ENCODE results near the gene IGSF21.

Gene IGSF21

DNA sequence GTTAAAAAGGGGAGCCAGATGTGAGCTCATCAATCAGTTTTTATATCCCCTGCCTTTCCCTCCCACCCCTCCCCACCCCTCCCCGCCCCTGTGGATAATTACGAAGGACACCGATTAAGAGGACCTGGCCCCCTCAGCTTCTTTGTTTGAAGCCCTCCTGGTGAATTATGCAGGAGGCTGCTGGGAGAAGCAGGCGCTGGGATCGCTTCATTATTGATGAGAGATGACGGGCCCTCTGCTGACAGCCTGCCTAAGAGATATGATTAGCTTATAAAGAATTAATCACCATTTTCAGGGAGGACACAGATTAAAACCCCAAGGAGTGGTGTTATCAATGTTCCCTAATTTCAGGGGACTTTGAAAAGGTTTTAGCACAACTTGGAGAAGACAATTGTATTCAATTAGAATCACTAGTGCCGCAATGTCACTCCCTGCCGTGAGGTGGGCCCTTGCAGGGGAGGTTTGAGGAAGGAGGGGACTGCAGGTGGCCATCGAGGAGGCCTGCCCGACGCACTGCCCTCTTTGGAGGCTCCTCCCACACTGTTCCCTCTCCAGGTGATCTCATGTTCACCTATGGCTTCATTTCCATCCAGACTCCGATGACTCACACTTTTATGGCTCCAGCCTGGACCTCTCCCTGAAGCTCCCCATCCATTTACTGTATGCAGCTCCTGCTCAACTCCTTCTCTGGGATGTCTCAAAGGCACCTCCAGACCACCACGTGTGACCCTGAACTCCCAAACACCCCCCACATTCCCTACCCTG, 306.1 kb downstream of the IGSF21 start:
- no peak overlapping the region for H3K27ac ChIP-seq
- TF ChIP-seq ZFX (IDR thresholded peaks at IDR 0.05), result no peak
- TF ChIP-seq, protein P1, sequence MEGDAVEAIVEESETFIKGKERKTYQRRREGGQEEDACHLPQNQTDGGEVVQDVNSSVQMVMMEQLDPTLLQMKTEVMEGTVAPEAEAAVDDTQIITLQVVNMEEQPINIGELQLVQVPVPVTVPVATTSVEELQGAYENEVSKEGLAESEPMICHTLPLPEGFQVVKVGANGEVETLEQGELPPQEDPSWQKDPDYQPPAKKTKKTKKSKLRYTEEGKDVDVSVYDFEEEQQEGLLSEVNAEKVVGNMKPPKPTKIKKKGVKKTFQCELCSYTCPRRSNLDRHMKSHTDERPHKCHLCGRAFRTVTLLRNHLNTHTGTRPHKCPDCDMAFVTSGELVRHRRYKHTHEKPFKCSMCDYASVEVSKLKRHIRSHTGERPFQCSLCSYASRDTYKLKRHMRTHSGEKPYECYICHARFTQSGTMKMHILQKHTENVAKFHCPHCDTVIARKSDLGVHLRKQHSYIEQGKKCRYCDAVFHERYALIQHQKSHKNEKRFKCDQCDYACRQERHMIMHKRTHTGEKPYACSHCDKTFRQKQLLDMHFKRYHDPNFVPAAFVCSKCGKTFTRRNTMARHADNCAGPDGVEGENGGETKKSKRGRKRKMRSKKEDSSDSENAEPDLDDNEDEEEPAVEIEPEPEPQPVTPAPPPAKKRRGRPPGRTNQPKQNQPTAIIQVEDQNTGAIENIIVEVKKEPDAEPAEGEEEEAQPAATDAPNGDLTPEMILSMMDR (conservative IDR thresholded peaks at IDR 0.05), result no peak

DNA sequence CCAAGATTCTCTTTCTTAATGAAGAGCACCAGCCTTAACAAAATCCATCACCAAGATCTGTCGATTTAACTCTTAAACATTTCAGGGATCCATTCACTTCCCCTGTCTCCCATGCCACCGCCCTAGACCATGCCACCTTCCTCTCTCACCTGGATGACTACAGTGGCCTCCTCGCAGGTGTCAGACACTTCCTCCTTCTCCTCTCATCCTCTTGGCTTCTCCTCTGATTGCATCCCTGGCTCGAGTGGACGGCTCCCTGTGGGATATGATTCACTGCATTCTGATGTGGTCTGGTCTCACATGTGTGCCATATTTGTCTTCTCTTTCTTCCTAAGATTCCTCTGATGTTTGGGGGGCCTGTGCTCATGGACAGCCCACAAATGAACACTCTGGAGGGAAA, 306.7 kb downstream of the IGSF21 start:
- H3K27ac ChIP-seq, result no peak overlapping the region
- TF ChIP-seq, protein P1 (conservative IDR thresholded peaks at IDR 0.05), result no peak

DNA sequence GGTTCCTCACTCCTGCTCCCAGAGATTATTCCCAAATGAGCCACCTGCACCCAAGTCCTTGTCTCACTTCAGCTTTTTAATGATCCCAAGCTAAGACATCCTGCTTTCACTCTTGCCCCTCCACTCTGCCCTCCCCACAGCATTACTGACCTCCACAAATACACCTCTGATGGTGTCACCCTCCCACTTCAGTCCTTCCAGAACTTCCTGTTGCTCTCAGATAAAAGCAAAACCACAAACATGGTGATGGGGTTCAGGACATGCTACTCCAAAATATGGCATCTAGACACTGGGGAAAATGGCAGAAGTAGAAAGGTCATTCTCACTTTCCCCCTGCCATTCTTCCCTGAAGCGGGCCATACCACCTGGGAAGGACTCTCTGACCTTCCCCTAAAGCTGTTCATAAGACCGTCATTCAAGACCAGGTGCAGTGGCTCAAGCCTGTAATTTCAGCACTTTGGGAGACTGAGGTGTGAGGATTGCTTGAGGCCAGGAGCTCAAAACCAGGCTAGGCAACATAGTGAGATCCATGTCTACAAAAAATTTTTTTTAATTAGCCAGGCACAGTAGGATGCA, 307.4 kb downstream of the IGSF21 start:
- TF ChIP-seq, protein P1 (conservative IDR thresholded peaks at IDR 0.05), result no peak
- no peak for TF ChIP-seq ZFX (IDR thresholded peaks at IDR 0.05)

DNA sequence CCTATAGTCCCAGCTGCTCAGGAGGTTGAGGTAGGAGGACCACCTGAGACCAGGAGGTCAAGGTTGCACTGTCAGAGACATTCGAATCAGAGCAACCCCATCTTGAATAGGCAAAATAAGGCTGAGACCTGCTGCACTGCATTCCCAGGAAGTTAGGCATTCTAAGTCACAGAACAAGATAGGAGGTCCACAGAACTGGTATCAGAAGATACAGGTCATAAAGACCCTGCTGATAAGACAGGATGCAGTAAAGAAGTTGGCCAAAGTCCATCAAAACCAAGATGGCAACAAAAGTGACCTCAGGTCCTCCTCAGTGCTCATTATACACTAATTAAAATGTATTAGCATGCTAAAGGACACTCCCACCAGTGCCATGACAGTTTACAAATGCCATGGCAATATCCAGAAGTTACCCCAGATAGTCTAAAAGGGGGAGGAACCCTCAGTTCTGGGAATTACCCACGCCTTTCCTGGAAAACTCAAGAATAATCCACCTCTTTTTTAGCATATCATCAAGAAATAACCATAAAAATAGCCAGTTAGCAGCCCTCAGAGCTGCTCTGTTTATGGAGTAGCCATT, 307.9 kb downstream of the IGSF21 start:
- TF ChIP-seq ZFX (IDR thresholded peaks at IDR 0.05), result no peak
- TF ChIP-seq, protein P1 (conservative IDR thresholded peaks at IDR 0.05), result no peak
- no peak overlapping the region for H3K27ac ChIP-seq

More for the DNA sequence above, 307.4 kb downstream of the IGSF21 start:
- no peak overlapping the region for H3K27ac ChIP-seq

DNA sequence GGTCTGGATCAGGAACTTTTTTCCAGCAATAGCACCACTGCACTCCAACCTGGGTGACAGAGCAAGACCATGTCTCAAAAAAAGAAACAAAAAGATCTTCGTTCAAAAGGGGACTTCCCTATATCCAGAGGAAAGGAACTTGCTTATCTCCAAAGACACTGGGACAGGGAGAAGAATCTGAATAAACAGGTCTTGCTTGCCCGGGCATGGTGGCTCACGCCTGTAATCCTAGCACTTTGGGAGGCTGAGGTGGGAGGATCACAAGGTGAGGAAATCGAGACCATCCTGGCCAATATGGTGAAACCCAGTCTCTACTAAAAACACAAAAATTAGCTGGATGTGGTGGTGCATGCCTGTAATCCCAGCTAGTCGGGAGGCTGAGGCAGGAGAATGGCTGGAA, 308.5 kb downstream of the IGSF21 start:
- peak overlapping the region; percentile 24; the same call in 1 of the 2 replicates for H3K27ac ChIP-seq

DNA sequence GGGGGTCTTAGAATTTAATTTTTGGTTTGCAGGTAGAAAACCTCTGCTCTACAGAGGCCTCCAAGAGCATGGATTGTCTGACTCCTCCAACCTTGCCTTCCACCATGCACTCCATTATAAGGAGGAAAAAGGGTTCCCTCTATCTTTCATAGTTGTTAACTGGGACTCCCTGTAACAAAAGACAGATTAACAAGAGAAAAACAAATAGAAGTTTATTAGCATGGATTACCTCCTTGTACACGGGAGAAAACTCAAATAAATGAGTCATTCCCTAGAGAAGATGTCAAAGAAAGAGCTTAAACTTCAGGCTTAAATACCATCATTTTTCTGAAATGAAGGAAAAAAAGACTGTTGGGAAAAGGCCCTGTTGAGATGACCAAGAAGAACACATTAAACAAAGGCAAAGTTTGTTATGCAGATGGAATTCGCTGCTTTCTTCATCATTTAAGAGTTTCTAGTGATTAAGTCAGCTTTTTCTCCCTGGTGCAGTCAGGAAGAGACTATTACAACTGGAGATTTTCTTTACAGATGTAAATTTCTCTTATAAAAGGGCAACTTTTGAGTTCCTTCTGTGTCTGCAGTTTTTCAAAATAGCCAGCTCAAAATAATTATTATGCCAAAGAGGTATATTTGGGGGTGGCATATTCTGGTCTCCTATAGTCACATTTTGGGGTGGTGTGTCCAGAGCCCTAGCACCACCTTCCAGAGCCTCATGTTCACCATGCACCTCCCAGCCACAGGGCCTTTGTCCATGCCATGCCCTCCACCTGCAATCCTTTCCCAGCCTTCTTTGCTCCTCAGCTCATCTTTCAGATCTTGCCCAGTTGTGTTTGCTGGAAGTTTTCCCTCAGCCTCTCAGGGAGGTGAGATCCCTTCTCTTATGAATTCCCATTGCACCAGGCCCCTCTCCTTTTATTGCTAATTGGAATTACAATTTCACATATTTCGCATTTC, 310.0 kb downstream of the IGSF21 start:
- peak overlapping the region; percentile 52 for H3K27ac ChIP-seq
- TF ChIP-seq, protein P1 (conservative IDR thresholded peaks at IDR 0.05), result no peak
- TF ChIP-seq ZFX (IDR thresholded peaks at IDR 0.05), result no peak

DNA sequence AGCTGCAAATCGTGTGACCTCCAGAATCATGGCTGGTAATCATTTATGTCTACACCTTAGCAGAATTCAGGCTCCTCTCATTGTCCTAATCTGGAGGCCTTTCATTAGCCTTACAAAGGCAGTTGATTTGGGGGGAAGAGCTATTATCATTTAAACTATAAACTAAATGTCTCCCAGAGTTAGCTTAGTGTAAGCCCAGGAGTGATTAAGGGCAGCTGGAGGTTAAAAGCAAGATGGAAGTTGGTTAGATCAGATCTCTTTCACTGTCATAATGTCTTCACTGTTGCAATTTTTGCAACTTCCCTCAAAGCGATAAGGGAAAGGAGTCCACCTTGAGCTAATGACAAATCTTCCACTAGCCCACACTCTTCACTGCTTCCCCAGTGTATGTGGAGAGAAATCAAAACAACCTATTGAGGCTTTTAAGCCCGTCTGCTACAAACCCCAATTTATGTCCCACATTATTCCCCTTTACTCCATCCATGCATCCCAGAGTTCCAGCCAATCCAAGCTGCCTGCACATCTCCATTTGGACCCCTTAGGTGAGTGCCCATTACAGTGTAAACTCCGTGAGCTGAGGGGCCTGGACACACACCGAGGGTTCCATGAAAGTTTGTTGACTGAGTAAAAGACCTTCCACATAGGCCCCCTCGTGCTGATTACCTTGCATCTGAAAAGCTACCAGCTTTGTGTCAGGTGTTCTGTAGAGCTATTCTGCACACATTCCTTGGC, 311.7 kb downstream of the IGSF21 start:
- TF ChIP-seq ZFX (IDR thresholded peaks at IDR 0.05), result no peak
- TF ChIP-seq, protein P1 (conservative IDR thresholded peaks at IDR 0.05), result no peak
- no peak overlapping the region for H3K27ac ChIP-seq
